ENCODE data around the gene FLOT1.

The FLOT1 gene

GRCh38 chr6:30749554-30750378 is 7.3 kb upstream of the FLOT1 start:
- Histone ChIP-seq H3K79me2 (ENCODE audit: insufficient read depth, low read length) (no peaks in the 10 kb centered on the region), H3K4me2 (ENCODE audit: low read length) (no peak overlapping the region), H3K9me3 (ENCODE audit: low read length) (no peaks in the 10 kb centered on the region), H4K20me1 (ENCODE audit: insufficient read depth, low read length) (no peaks in the 10 kb centered on the region), H3K9ac (ENCODE audit: low read length) (no peak overlapping the region), H3K4me1 (ENCODE audit: insufficient read depth, low read length, severe bottlenecking) (peaks cover under 1% of the 10 kb centered on the region), H3F3A (ENCODE audit: insufficient read depth, low read length) (no peaks in the 10 kb centered on the region), H2AFZ (ENCODE audit: low read length) (no peak overlapping the region), H3K27ac (ENCODE audit: low read depth, low read length, poor library complexity, severe bottlenecking) (no peak overlapping the region), H3K9me2 (ENCODE audit: low read depth, low read length) (no peaks in the 10 kb centered on the region), H3K4me3 (ENCODE audit: low read depth, low read length, poor library complexity, severe bottlenecking) (no peak overlapping the region), H3K27me3 (ENCODE audit: insufficient read depth, low read length) (no peaks in the 10 kb centered on the region; the same call in 1 of the 2 replicates), H3K36me3 (ENCODE audit: insufficient read depth, low read length) (no peaks in the 10 kb centered on the region)
- TF ChIP-seq CTCF (IDR thresholded peaks at IDR 0.05; ENCODE audit: low read length) (no peak), EZH2 (IDR thresholded peaks at IDR 0.05; ENCODE audit: borderline replicate concordance, low read length) (no peak)

- H3K27ac ChIP-seq (ENCODE audit: low read depth, low read length, poor library complexity, severe bottlenecking), result no peak overlapping the region
- no peaks in the 10 kb centered on the region for H3K36me3 ChIP-seq (ENCODE audit: insufficient read depth, low read length)
- H3K9ac ChIP-seq (ENCODE audit: low read length), result no peak overlapping the region
- H3F3A ChIP-seq (ENCODE audit: insufficient read depth, low read length), result no peaks in the 10 kb centered on the region
- TF ChIP-seq CTCF (IDR thresholded peaks at IDR 0.05; ENCODE audit: low read length) (no peak), EZH2 (IDR thresholded peaks at IDR 0.05; ENCODE audit: borderline replicate concordance, low read length) (no peak)
- H3K4me1 ChIP-seq (ENCODE audit: insufficient read depth, low read length, severe bottlenecking), result peaks cover 6% of the 10 kb centered on the region
- H3K9me3 ChIP-seq (ENCODE audit: low read length), result no peaks in the 10 kb centered on the region
- no peaks in the 10 kb centered on the region for H3K79me2 ChIP-seq (ENCODE audit: insufficient read depth, low read length)
- H3K9me2 ChIP-seq (ENCODE audit: low read depth, low read length), result no peaks in the 10 kb centered on the region
- no peak overlapping the region for H2AFZ ChIP-seq (ENCODE audit: low read length)
- H3K4me3 ChIP-seq (ENCODE audit: low read depth, low read length, poor library complexity, severe bottlenecking), result no peak overlapping the region
- no peaks in the 10 kb centered on the region for H4K20me1 ChIP-seq (ENCODE audit: insufficient read depth, low read length)
- H3K4me2 ChIP-seq (ENCODE audit: low read length), result no peak overlapping the region
- no peaks in the 10 kb centered on the region; the same call in 1 of the 2 replicates for H3K27me3 ChIP-seq (ENCODE audit: insufficient read depth, low read length)
Measured at GRCh38 chr6:30748851-30749540, 6.5 kb upstream of the FLOT1 start.

GRCh38 chr6:30747902-30748769 is 5.6 kb upstream of the FLOT1 start:
- no peak overlapping the region for H3K9ac ChIP-seq (ENCODE audit: low read length)
- no peaks in the 10 kb centered on the region for H4K20me1 ChIP-seq (ENCODE audit: insufficient read depth, low read length)
- H2AFZ ChIP-seq (ENCODE audit: low read length), result no peak overlapping the region

More at GRCh38 chr6:30747902-30748769, 5.6 kb upstream of the FLOT1 start:
- TF ChIP-seq CTCF (IDR thresholded peaks at IDR 0.05; ENCODE audit: low read length) (no peak), EZH2 (IDR thresholded peaks at IDR 0.05; ENCODE audit: borderline replicate concordance, low read length) (no peak)
- no peak overlapping the region for H3K4me2 ChIP-seq (ENCODE audit: low read length)
- H3K27me3 ChIP-seq (ENCODE audit: insufficient read depth, low read length), result no peaks in the 10 kb centered on the region; the same call in 1 of the 2 replicates
- no peaks in the 10 kb centered on the region for H3K9me2 ChIP-seq (ENCODE audit: low read depth, low read length)
- no peaks in the 10 kb centered on the region for H3F3A ChIP-seq (ENCODE audit: insufficient read depth, low read length)
- no peak overlapping the region for H3K27ac ChIP-seq (ENCODE audit: low read depth, low read length, poor library complexity, severe bottlenecking)
- no peaks in the 10 kb centered on the region for H3K79me2 ChIP-seq (ENCODE audit: insufficient read depth, low read length)
- no peaks in the 10 kb centered on the region for H3K36me3 ChIP-seq (ENCODE audit: insufficient read depth, low read length)
- peaks cover 14% of the 10 kb centered on the region for H3K4me1 ChIP-seq (ENCODE audit: insufficient read depth, low read length, severe bottlenecking)
- no peak overlapping the region for H3K4me3 ChIP-seq (ENCODE audit: low read depth, low read length, poor library complexity, severe bottlenecking)
- H3K9me3 ChIP-seq (ENCODE audit: low read length), result no peaks in the 10 kb centered on the region

Measured in OCI-LY1 (cell line).